Heart right ventricle (tissue), 16 donors: ENCODE measurements around the gene PXYLP1. TPM values are rescaled to one million over a fixed set of nuclear protein-coding genes. Genes with fewer than 3 reads are reported as not detected.

ENCODE experiments used
- ATAC-seq, 8 donors: fragments of 200-7000 bp; cut with Tn5 transposase; one replicate each; pipeline ENCODE4 v1.9.1; 2020; ENCODE audit warnings: mild to moderate bottlenecking in 8 of 8, moderate library complexity in 8 of 8, moderate number of reproducible peaks in 1 of 8
- DNase-seq, 2 donors: peaks; one replicate each; pipeline ENCODE4 v3.0.0-alpha.2; 2020
- H3K27ac ChIP-seq, 10 donors: fragments of 200-600 bp; sonication (generic) in 2 of 10; one replicate each; pipeline versions ENCODE4 v1.5.0 to v1.8.0; 2020 to 2022; ENCODE audit warnings: mild to moderate bottlenecking in 3 of 10
- H3K27me3 ChIP-seq, 7 donors: fragments of 200-600 bp; one replicate each; pipeline ENCODE4 v1.8.0; 2021 to 2022; ENCODE audit warnings: mild to moderate bottlenecking in 2 of 7
- H3K36me3 ChIP-seq, 9 donors: fragments of 200-600 bp; sonication (generic) in 1 of 9; one replicate each; pipeline versions ENCODE4 v1.5.0 to v1.8.0; 2020 to 2022; ENCODE audit warnings: mild to moderate bottlenecking in 2 of 9
- H3K4me1 ChIP-seq, 9 donors: fragments of 200-600 bp; sonication (generic) in 1 of 9; one replicate each; pipeline versions ENCODE4 v1.5.0 to v1.8.0; 2020 to 2022; ENCODE audit warnings: mild to moderate bottlenecking in 4 of 9
- H3K4me3 ChIP-seq, 10 donors: fragments of 200-600 bp; sonication (generic) in 2 of 10; one replicate each; pipeline versions ENCODE4 v1.5.0 to v1.8.0; 2020 to 2022; ENCODE audit warnings: mild to moderate bottlenecking in 7 of 10, moderate library complexity in 2 of 10
- H3K9me3 ChIP-seq, 11 donors: fragments of 200-600 bp in 10 of 11; sonication (generic) in 2 of 11; one replicate each; pipeline versions ENCODE4 v1.5.0 to v1.8.0; 2013 to 2022; ENCODE audit warnings: mild to moderate bottlenecking in 2 of 11, control low read depth in 1 of 11, moderate library complexity in 1 of 11
- whole genome bisulfite sequencing, 2 donors: extraction: QIAGEN DNeasy Blood & Tissue Kit; methylation state at CpG; one replicate each; pipeline ENCODE4 v1.1.7; 2013; ENCODE audit warnings: inconsistent platforms in 1 of 2; 5-methylcytosine and 5-hydroxymethylcytosine counted together
- intact Hi-C, 10 donors: fragments of 100-400 bp; cut with DNase I; formaldehyde crosslinking; loops; one replicate each; pipeline versions ENCODE4 v1.11.1 to v1.14.2; 2022
- polyA plus RNA-seq, 2 donors: library from polyadenylated mRNA; stranded (reverse); fragments of 200-250 nt; gene quantifications; one replicate each; pipeline ENCODE4 v1.2.3, GENCODE V29; 2013
- total RNA-seq, 10 donors: library from RNA; stranded (reverse); fragmentation: NEBNext Ultra II Directional in 3 of 10; extraction: Animal tissue kit (Norgen Biotek cat#: 25700) in 3 of 10; gene quantifications; one replicate each; pipeline versions ENCODE4 v1.2.1 to v1.2.4, GENCODE V29; 2021 to 2023
- TF ChIP-seq, protein P1 (sequence below), 9 donors: fragments of 200-600 bp; sonication (generic) in 2 of 9; IDR thresholded peaks; one replicate each; pipeline versions ENCODE4 v1.5.0 to v1.8.0; 2021 to 2022; ENCODE audit warnings: antibody characterized with exemption in 9 of 9, mild to moderate bottlenecking in 5 of 9, moderate library complexity in 1 of 9
- donor health status: Arrhythmogenic right ventricular cardiomyopathy.
- donor health status: ischemic (EF 13 %, LVEDD 7.1; RV severe dilation, severe dysfunction).
- donor health status: healthy with polysubstance abuse.
- donor health status: DM: no; HTN: yes; CAD: no.
- donor health status: DM: no; HTN: no; CAD: no.
- donor health status: ischemic (EF 25% LVEDD 6.9; RV normal size, moderate dysfunction).
- donor health status: ischemic (EF 25% LVEDD 5.7; RV mildly dilated, moderate dysfunction).
- donor health status: healthy.
- donor health status: DM: yes; HTN: yes; CAD: no.
- donor health status: Ischemic cardiomyopathy.
- donor health status: ischemic (EF 35%, LVEDD 5.7; RV mildly dilated, moderate dysfunction).
- donor health status: nonischemic (EF 11% LVEDD 7.7; RV severe dilation, severe dysfunction).
- donor health status: DM: yes; HTN: yes; CAD: no.
- donor health status: PGD.
- donor health status: ischemic (EF 29% LVEDD 5.4; RV normal size, mild dysfunction).
- donor health status: nonischemic (EF 23%, LVEDD 6.1; RV moderate dilation, normal function).

Gene PXYLP1
- total and polyA plus RNA-seq, 12 donors: 8.7 to 33.5 (median 17.9) TPM

DNA sequence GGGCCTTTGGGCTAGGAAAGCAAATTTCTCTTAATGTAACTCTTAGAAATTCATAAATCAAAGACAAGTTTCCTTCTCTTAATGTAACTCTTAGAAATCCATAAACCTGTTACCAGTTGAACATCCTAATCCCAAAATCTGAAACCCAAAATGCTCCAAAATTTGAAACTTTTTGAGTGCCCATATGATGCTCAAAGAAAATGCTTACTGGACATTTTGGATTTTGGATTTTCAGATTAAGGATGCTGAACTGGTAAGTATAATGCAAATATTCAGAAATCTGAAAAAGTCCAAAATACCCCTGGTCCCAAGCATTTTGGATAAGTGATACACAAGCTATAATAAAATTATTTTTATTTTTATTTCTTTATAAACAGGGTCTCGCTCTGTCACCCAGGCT, 85.2 kb downstream of the PXYLP1 start:
- Histone ChIP-seq H3K27me3 (no peaks in the 10 kb centered on the region), H3K9me3 (no peaks in the 10 kb centered on the region), H3K4me1 (peaks cover 0 to 22% (median 8%) of the 10 kb centered on the region in 9 donors), H3K27ac (no peak overlapping the region), H3K36me3 (no peaks in the 10 kb centered on the region), H3K4me3 (no peak overlapping the region)
- TF ChIP-seq, protein P1, sequence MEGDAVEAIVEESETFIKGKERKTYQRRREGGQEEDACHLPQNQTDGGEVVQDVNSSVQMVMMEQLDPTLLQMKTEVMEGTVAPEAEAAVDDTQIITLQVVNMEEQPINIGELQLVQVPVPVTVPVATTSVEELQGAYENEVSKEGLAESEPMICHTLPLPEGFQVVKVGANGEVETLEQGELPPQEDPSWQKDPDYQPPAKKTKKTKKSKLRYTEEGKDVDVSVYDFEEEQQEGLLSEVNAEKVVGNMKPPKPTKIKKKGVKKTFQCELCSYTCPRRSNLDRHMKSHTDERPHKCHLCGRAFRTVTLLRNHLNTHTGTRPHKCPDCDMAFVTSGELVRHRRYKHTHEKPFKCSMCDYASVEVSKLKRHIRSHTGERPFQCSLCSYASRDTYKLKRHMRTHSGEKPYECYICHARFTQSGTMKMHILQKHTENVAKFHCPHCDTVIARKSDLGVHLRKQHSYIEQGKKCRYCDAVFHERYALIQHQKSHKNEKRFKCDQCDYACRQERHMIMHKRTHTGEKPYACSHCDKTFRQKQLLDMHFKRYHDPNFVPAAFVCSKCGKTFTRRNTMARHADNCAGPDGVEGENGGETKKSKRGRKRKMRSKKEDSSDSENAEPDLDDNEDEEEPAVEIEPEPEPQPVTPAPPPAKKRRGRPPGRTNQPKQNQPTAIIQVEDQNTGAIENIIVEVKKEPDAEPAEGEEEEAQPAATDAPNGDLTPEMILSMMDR (IDR thresholded peaks at IDR 0.05): no peak
- DNase-seq: no peak
- no peak for ATAC-seq
- intact Hi-C loops: loop anchor here in 2 of 10 donors (5.0 to 10.0 kb wide), 2 partner anchors 35 to 248 kb away; no protein-coding TSS in a partner anchor
- WGBS, 2 donors: 93 to 97% methylated on average over 1 of the region's 1 CpG

DNA sequence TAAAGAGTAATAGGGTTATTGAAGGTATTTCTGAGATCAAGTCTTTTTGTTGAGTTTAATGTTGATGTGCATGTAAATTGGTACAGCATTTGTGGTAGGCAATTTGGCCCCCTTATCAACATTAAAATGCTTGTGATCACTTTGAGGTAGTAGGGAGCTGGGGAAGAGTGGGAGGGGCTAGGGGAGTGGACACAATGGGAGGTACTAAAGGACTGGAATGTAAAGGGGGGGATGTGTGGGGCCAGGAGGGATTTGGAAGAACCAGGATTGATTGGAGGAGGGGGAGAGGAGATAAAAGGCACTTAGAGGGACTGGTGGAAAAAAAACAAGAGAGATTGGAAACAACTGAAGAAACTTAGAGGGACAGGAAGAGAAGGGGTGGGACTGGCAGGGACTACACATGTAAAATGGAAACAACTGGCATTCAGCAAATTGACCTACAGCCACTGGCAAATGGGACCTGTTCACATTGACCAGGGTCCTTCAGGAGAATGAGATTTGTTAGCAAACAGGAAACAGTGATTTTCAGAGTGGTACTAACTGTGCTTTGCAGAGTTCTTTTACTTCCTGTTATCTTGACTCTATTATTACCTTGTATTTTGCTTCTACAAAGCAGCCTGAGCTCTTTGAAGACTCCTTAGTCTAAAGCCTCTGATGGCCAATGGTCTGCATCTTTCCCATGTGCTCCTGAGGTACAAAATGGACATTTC, 88.9 kb downstream of the PXYLP1 start:
- no peaks in the 10 kb centered on the region for H3K36me3 ChIP-seq
- no peaks in the 10 kb centered on the region for H3K27me3 ChIP-seq
- TF ChIP-seq, protein P1 (IDR thresholded peaks at IDR 0.05): no peak
- intact Hi-C loops: loop anchor here in 1 of 10 donors (10.0 kb wide), 1 partner anchor 234 kb away; no protein-coding TSS in a partner anchor
- DNase-seq (no peak), ATAC-seq (no peak)
- no peak overlapping the region for H3K4me3 ChIP-seq
- peaks cover 0 to 12% (median 0%) of the 10 kb centered on the region in 9 donors for H3K4me1 ChIP-seq
- H3K27ac ChIP-seq: no peak overlapping the region
- no peaks in the 10 kb centered on the region for H3K9me3 ChIP-seq

DNA sequence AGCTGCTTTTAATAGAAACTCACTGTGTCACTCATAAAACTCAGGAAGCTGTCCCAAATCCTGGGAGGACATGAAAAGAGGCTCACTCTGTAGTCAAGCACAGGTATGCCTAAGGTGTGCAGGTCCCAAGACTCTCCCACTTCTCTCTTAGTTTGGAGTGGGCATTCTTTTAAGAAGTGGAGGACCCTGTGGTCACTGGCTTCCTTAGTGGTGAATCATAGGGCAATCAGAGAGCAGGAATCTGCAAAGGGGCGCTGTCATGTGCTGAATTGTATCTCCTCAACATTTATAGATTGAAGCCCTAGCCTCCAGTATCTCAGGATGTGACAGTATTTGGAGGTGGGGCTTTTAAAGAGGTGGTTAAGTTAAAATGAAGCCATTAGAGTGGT, 89.5 kb downstream of the PXYLP1 start:
- H3K27me3 ChIP-seq: no peaks in the 10 kb centered on the region
- no peak overlapping the region for H3K4me3 ChIP-seq
- H3K36me3 ChIP-seq: no peaks in the 10 kb centered on the region
- ATAC-seq (no peak), DNase-seq (no peak)
- 90 to 93% methylated on average over 1 of the region's 1 CpG for WGBS, 2 donors
- no peaks in the 10 kb centered on the region for H3K9me3 ChIP-seq
- TF ChIP-seq, protein P1 (IDR thresholded peaks at IDR 0.05): no peak
- intact Hi-C loops: loop anchor here in 1 of 10 donors (10.0 kb wide), 1 partner anchor 234 kb away; no protein-coding TSS in a partner anchor
- H3K27ac ChIP-seq: no peak overlapping the region
- peaks cover 0 to 12% (median 0%) of the 10 kb centered on the region in 9 donors for H3K4me1 ChIP-seq

DNA sequence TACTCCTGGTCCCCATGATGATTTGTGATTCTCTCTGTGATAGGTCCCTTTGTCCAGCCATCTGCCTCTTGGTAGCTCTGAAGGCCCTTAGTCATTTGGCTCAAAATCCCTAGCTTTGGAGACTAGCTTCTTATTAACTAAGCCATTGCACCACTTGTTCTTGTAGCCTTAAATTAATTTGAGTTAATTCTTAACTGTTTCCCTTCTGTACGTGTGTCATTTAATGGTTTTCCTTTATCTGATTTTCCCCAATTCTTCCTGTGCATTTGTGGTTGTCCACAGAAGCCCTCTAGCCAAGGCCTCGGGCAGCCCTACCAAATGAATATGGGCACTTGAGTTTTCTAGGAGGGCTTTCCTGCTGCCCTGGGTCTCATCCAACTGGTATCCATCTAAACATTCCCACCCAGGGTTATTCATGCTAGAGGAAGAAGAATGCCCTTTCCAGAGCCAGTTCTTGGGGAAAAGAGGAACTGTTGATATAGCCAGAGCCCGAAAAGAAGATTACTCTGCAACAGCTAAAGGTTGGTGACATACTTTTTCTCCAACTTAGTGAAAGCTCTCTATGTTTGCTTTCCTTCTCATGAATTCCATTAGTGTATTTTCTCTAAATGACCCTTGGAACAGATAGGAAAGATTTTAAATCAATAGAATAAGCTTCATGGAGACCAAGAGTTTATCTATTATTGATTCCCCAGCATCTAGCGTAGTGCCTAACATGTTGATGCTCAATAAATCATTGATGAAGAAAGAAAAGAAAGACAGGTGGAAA, 92.5 kb downstream of the PXYLP1 start:
- DNase-seq: no peak
- TF ChIP-seq, protein P1 (IDR thresholded peaks at IDR 0.05): no peak
- Histone ChIP-seq H3K4me1 (peaks cover 0 to 16% (median 0%) of the 10 kb centered on the region in 9 donors), H3K9me3 (no peaks in the 10 kb centered on the region), H3K27ac (no peak overlapping the region), H3K27me3 (no peaks in the 10 kb centered on the region), H3K4me3 (no peak overlapping the region), H3K36me3 (no peaks in the 10 kb centered on the region)
- 86 to 87% methylated on average over 4 of the region's 4 CpGs for WGBS, 2 donors
- ATAC-seq: no peak
- intact Hi-C loops: loop anchor here in 1 of 10 donors (10.0 kb wide), 1 partner anchor 231 kb away; no protein-coding TSS in a partner anchor
